GM23248 (cell line): ENCODE data around the gene HHIPL1.

Experiments used
- EZH2 ChIP-seq: fragments of 200-600 bp; sonication (generic); IDR thresholded peaks from 2 replicates; pipeline ENCODE4 v1.6.1; 2018; ENCODE audit warnings: antibody characterized with exemption, mild to moderate bottlenecking; ENCODE audit not compliant: insufficient read depth, poor library complexity, severe bottlenecking
- EZH2phosphoT487 ChIP-seq: fragments of 200-600 bp; sonication (generic); IDR thresholded peaks from 2 replicates; pipeline ENCODE4 v1.6.1; 2018; ENCODE audit warnings: antibody characterized with exemption, moderate library complexity, mild to moderate bottlenecking, low read depth; ENCODE audit not compliant: insufficient read depth

- TF ChIP-seq EZH2 (no peak), EZH2phosphoT487 (no peak)
These were observed 62.5 kb downstream of the HHIPL1 start for GRCh38 chr14:99707420-99707819.
